Mononuclear cell (primary cell): ENCODE results near the gene PAM. TPM values are rescaled to one million over a fixed set of nuclear protein-coding genes. Genes with fewer than 3 reads are reported as not detected.
A peak's percentile ranks its signal among the peaks of the same experiment; 100 is the strongest.

Source experiments
- H3K27me3 ChIP-seq: 2 replicates; pipeline ENCODE4 v1.6.0; 2011; ENCODE audit warnings: low read length, control low read depth; ENCODE audit not compliant: insufficient read depth
- H3K4me1 ChIP-seq: 2 replicates; pipeline ENCODE4 v1.5.1; 2011; ENCODE audit warnings: mild to moderate bottlenecking, low read length, control low read depth; ENCODE audit not compliant: insufficient read depth
- H3K4me3 ChIP-seq: 2 replicates; pipeline ENCODE4 v1.5.1; 2011; ENCODE audit warnings: mild to moderate bottlenecking, low read length, moderate library complexity
- H3K9me3 ChIP-seq: 2 replicates; pipeline ENCODE4 v1.5.1; 2011; ENCODE audit warnings: low read depth, mild to moderate bottlenecking, control low read depth, low read length
- total RNA-seq: library from RNA; depleted of rRNA; stranded (reverse); fragments of >200 nt; gene quantifications from one replicate; pipeline ENCODE4 v1.2.3, GENCODE V29; 2012

Gene PAM
- total RNA-seq, result 18.8 TPM

- H3K27me3 ChIP-seq, result peaks cover 7% of the 10 kb centered on the region
- H3K4me1 ChIP-seq, result peaks cover 23% of the 10 kb centered on the region
- H3K4me3 ChIP-seq, result peak within 1 kb of the TSS; percentile 65
- H3K9me3 ChIP-seq, result no peaks in the 10 kb centered on the region
Measured at GRCh38 chr5:102754767-102755431, at the start of gene PAM. Gene PAM (plus strand): TSS chr5:102755305. CDS start chr5:102866196, 110,891 bp downstream.

- H3K4me1 ChIP-seq, result no peaks in the 10 kb centered on the region
- no peaks in the 10 kb centered on the region for H3K27me3 ChIP-seq
- H3K9me3 ChIP-seq, result no peaks in the 10 kb centered on the region
- H3K4me3 ChIP-seq, result no peak overlapping the region
Measured at GRCh38 chr5:102711525-102712385, 43.4 kb upstream of the PAM start.

- Histone ChIP-seq H3K27me3 (no peaks in the 10 kb centered on the region), H3K4me1 (no peaks in the 10 kb centered on the region), H3K4me3 (no peak overlapping the region), H3K9me3 (no peaks in the 10 kb centered on the region)
Measured at GRCh38 chr5:102713278-102713677, 41.8 kb upstream of the PAM start.

- Histone ChIP-seq H3K27me3 (no peaks in the 10 kb centered on the region), H3K4me3 (no peak overlapping the region), H3K4me1 (no peaks in the 10 kb centered on the region), H3K9me3 (no peaks in the 10 kb centered on the region)
Measured at GRCh38 chr5:102713682-102714231, 41.3 kb upstream of the PAM start.

GRCh38 chr5:102715082-102715807 lies 39.9 kb upstream of the PAM start:
- Histone ChIP-seq H3K4me1 (no peaks in the 10 kb centered on the region), H3K27me3 (no peaks in the 10 kb centered on the region), H3K4me3 (no peak overlapping the region), H3K9me3 (no peaks in the 10 kb centered on the region)

- no peak overlapping the region for H3K4me3 ChIP-seq
- H3K4me1 ChIP-seq, result no peaks in the 10 kb centered on the region
- H3K27me3 ChIP-seq, result no peaks in the 10 kb centered on the region
- no peaks in the 10 kb centered on the region for H3K9me3 ChIP-seq
Measured at GRCh38 chr5:102716017-102716416, 39.1 kb upstream of the PAM start.

GRCh38 chr5:102718819-102719218 lies 36.3 kb upstream of the PAM start:
- no peaks in the 10 kb centered on the region for H3K27me3 ChIP-seq
- H3K4me1 ChIP-seq, result no peaks in the 10 kb centered on the region
- no peaks in the 10 kb centered on the region for H3K9me3 ChIP-seq
- no peak overlapping the region for H3K4me3 ChIP-seq

GRCh38 chr5:102719886-102720285 lies 35.2 kb upstream of the PAM start:
- Histone ChIP-seq H3K27me3 (no peaks in the 10 kb centered on the region), H3K9me3 (no peaks in the 10 kb centered on the region), H3K4me3 (no peak overlapping the region), H3K4me1 (no peaks in the 10 kb centered on the region)

- no peaks in the 10 kb centered on the region for H3K4me1 ChIP-seq
- H3K4me3 ChIP-seq, result no peak overlapping the region
- H3K9me3 ChIP-seq, result no peaks in the 10 kb centered on the region
- H3K27me3 ChIP-seq, result no peaks in the 10 kb centered on the region
Measured at GRCh38 chr5:102720969-102721368, 34.1 kb upstream of the PAM start.

- Histone ChIP-seq H3K9me3 (no peaks in the 10 kb centered on the region), H3K4me3 (no peak overlapping the region), H3K4me1 (no peaks in the 10 kb centered on the region), H3K27me3 (no peaks in the 10 kb centered on the region)
Measured at GRCh38 chr5:102722931-102723330, 32.2 kb upstream of the PAM start.

- no peaks in the 10 kb centered on the region for H3K4me1 ChIP-seq
Measured at GRCh38 chr5:102731693-102732092, 23.4 kb upstream of the PAM start.

GRCh38 chr5:102733534-102733933 lies 21.6 kb upstream of the PAM start:
- no peaks in the 10 kb centered on the region for H3K4me1 ChIP-seq
- H3K27me3 ChIP-seq, result no peaks in the 10 kb centered on the region
- no peak overlapping the region for H3K4me3 ChIP-seq
- H3K9me3 ChIP-seq, result no peaks in the 10 kb centered on the region

More at GRCh38 chr5:102731693-102732092, 23.4 kb upstream of the PAM start:
- H3K4me3 ChIP-seq, result no peak overlapping the region
- H3K27me3 ChIP-seq, result no peaks in the 10 kb centered on the region
- H3K9me3 ChIP-seq, result no peaks in the 10 kb centered on the region

- Histone ChIP-seq H3K9me3 (no peaks in the 10 kb centered on the region), H3K4me3 (no peak overlapping the region), H3K27me3 (no peaks in the 10 kb centered on the region), H3K4me1 (no peaks in the 10 kb centered on the region)
Measured at GRCh38 chr5:102737161-102737560, 17.9 kb upstream of the PAM start.

GRCh38 chr5:102737805-102738469 lies 17.2 kb upstream of the PAM start:
- Histone ChIP-seq H3K9me3 (no peaks in the 10 kb centered on the region), H3K4me3 (no peak overlapping the region), H3K4me1 (no peaks in the 10 kb centered on the region), H3K27me3 (no peaks in the 10 kb centered on the region)
